ENCODE results near the gene TCERG1L.
"Not testable (repeated sequence)": the region's sequence is repeated elsewhere in the genome, so short reads cannot be mapped to it uniquely, and the experiment has no call there.

TCERG1L gene

GRCh38 chr10:131172433-131172832, 139.1 kb downstream of the TCERG1L start:
- in situ Hi-C loops (cut with MboI; ENCODE audit: low sequenced_read_pairs): no loop called here

- in situ Hi-C loops (cut with MboI; ENCODE audit: low sequenced_read_pairs): no loop called here
Measured at GRCh38 chr10:131169146-131169545, 142.4 kb downstream of the TCERG1L start.

GRCh38 chr10:131168238-131168875, 143.2 kb downstream of the TCERG1L start:
- in situ Hi-C loops (cut with MboI; ENCODE audit: low sequenced_read_pairs): no loop called here

GRCh38 chr10:131167036-131167860, 144.3 kb downstream of the TCERG1L start:
- in situ Hi-C loops (cut with MboI; ENCODE audit: low sequenced_read_pairs): no loop called here

GRCh38 chr10:131166486-131166885, 145.0 kb downstream of the TCERG1L start:
- in situ Hi-C loops (cut with MboI; ENCODE audit: low sequenced_read_pairs): no loop called here

- in situ Hi-C loops (cut with MboI; ENCODE audit: low sequenced_read_pairs): no loop called here
Measured at GRCh38 chr10:131165092-131165491, 146.4 kb downstream of the TCERG1L start.

GRCh38 chr10:131162866-131163843, 148.4 kb downstream of the TCERG1L start:
- in situ Hi-C loops (cut with MboI; ENCODE audit: low sequenced_read_pairs): no loop called here

- in situ Hi-C loops (cut with MboI; ENCODE audit: low sequenced_read_pairs): no loop called here
Measured at GRCh38 chr10:131162211-131162610, 149.3 kb downstream of the TCERG1L start.

- in situ Hi-C loops (cut with MboI; ENCODE audit: low sequenced_read_pairs): no loop called here
Measured at GRCh38 chr10:131161087-131161486, 150.4 kb downstream of the TCERG1L start.

GRCh38 chr10:131160219-131160875, 151.2 kb downstream of the TCERG1L start:
- in situ Hi-C loops (cut with MboI; ENCODE audit: low sequenced_read_pairs): no loop called here

GRCh38 chr10:131159771-131160170, 151.8 kb downstream of the TCERG1L start:
- in situ Hi-C loops (cut with MboI; ENCODE audit: low sequenced_read_pairs): no loop called here

GRCh38 chr10:131158695-131159094, 152.8 kb downstream of the TCERG1L start:
- in situ Hi-C loops (cut with MboI; ENCODE audit: low sequenced_read_pairs): no loop called here

GRCh38 chr10:131157899-131158298, 153.6 kb downstream of the TCERG1L start:
- in situ Hi-C loops (cut with MboI; ENCODE audit: low sequenced_read_pairs): no loop called here

GRCh38 chr10:131155876-131156230, 155.7 kb downstream of the TCERG1L start:
- in situ Hi-C loops (cut with MboI; ENCODE audit: low sequenced_read_pairs): no loop called here

- in situ Hi-C loops (cut with MboI; ENCODE audit: low sequenced_read_pairs): no loop called here
Measured at GRCh38 chr10:131155218-131155875, 156.2 kb downstream of the TCERG1L start.

GRCh38 chr10:131154306-131155025, 157.1 kb downstream of the TCERG1L start:
- in situ Hi-C loops (cut with MboI; ENCODE audit: low sequenced_read_pairs): no loop called here

- in situ Hi-C loops (cut with MboI; ENCODE audit: low sequenced_read_pairs): not testable (repeated sequence)
Measured at GRCh38 chr10:131152456-131152855, 159.1 kb downstream of the TCERG1L start.

GRCh38 chr10:131150126-131150525, 161.4 kb downstream of the TCERG1L start:
- in situ Hi-C loops (cut with MboI; ENCODE audit: low sequenced_read_pairs): no loop called here

- in situ Hi-C loops (cut with MboI; ENCODE audit: low sequenced_read_pairs): no loop called here
Measured at GRCh38 chr10:131149586-131149985, 161.9 kb downstream of the TCERG1L start.

GRCh38 chr10:131149111-131149510, 162.4 kb downstream of the TCERG1L start:
- in situ Hi-C loops (cut with MboI; ENCODE audit: low sequenced_read_pairs): no loop called here

Data from HL-60/S4 (cell line).